K562 (cell line): ENCODE measurements around the gene PLCG2.

Experiments
- CTCF ChIP-seq, 3 experiments: IDR thresholded peaks in 2 of 3; conservative IDR thresholded peaks in 1 of 3; 2 replicates each; pipeline ENCODE4 v1.5.1; 2011 to 2012; ENCODE audit warnings: low read length in 3 of 3, mild to moderate bottlenecking in 3 of 3, control low read depth in 2 of 3, improper control_type of control experiment in 1 of 3, inconsistent platforms in 1 of 3, low read depth in 1 of 3, mixed read lengths in 1 of 3, moderate library complexity in 1 of 3; ENCODE audit not compliant: insufficient read depth in 2 of 3
- EGR1 ChIP-seq: fragments of 450-650 bp; conservative IDR thresholded peaks from 2 replicates; pipeline ENCODE4 v1.6.1; 2017; ENCODE audit warnings: mild to moderate bottlenecking
- XRCC5 ChIP-seq: fragments of 200-400 bp; formaldehyde crosslinking; IDR thresholded peaks from 2 replicates; pipeline ENCODE4 v1.6.1; 2017; ENCODE audit warnings: low read depth, mild to moderate bottlenecking, low read length
- TF ChIP-seq, protein P1 (sequence below): sonication (generic); formaldehyde crosslinking; IDR thresholded peaks from 2 replicates; pipeline ENCODE4 v1.8.0; 2022; ENCODE audit warnings: mild to moderate bottlenecking, missing genetic modification reagents

- no peak for TF ChIP-seq XRCC5
- no peak for TF ChIP-seq CTCF (IDR thresholded peaks at IDR 0.05 in 2 of 3, conservative IDR thresholded peaks at IDR 0.05 in 1 of 3; ENCODE audit: insufficient read depth in 2 of 3, low read depth in 1 of 3, low read length in 3 of 3)
- TF ChIP-seq, protein P1, sequence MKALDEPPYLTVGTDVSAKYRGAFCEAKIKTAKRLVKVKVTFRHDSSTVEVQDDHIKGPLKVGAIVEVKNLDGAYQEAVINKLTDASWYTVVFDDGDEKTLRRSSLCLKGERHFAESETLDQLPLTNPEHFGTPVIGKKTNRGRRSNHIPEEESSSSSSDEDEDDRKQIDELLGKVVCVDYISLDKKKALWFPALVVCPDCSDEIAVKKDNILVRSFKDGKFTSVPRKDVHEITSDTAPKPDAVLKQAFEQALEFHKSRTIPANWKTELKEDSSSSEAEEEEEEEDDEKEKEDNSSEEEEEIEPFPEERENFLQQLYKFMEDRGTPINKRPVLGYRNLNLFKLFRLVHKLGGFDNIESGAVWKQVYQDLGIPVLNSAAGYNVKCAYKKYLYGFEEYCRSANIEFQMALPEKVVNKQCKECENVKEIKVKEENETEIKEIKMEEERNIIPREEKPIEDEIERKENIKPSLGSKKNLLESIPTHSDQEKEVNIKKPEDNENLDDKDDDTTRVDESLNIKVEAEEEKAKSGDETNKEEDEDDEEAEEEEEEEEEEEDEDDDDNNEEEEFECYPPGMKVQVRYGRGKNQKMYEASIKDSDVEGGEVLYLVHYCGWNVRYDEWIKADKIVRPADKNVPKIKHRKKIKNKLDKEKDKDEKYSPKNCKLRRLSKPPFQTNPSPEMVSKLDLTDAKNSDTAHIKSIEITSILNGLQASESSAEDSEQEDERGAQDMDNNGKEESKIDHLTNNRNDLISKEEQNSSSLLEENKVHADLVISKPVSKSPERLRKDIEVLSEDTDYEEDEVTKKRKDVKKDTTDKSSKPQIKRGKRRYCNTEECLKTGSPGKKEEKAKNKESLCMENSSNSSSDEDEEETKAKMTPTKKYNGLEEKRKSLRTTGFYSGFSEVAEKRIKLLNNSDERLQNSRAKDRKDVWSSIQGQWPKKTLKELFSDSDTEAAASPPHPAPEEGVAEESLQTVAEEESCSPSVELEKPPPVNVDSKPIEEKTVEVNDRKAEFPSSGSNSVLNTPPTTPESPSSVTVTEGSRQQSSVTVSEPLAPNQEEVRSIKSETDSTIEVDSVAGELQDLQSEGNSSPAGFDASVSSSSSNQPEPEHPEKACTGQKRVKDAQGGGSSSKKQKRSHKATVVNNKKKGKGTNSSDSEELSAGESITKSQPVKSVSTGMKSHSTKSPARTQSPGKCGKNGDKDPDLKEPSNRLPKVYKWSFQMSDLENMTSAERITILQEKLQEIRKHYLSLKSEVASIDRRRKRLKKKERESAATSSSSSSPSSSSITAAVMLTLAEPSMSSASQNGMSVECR (CRISPR knock-in tag) = no peak
- no peak for TF ChIP-seq EGR1
Observed at GRCh38 chr16:81832801-81833547, 53.9 kb downstream of the PLCG2 start.
